Fibroblast of skin of left quadriceps (primary cell): ENCODE measurements around the gene EPB42.

Experiments used
- DNase-seq, 2 experiments: peaks; one replicate each; pipeline ENCODE4 v3.0.0-alpha.2; 2013; ENCODE audit warnings: low read depth in 2 of 2

Gene EPB42

DNA sequence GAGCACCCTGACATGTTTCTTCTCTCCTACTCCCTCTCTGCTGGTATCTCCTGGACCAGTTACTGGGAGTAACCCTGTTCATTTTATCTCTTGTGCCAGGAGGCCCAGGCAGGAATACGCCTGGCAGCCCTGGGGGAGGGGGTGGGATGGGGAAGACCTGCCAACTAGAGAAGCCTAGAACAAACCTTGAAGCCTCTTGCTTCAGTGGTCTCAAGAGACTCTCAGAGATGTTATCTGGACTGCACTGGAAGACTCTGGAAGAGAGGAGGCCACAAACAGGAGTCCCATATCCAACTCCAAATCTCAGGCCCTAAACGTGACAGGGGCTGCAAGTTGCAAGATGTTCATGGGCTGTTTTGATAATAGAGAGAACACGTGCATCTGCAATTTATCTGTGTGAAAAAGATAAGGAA is at the start of gene EPB42:
EPB42 (minus strand) TSS at position 28 of the 413 bp plus-strand sequence. CDS start 193 bp downstream, outside the sequence.
- DNase-seq: no peak

DNA sequence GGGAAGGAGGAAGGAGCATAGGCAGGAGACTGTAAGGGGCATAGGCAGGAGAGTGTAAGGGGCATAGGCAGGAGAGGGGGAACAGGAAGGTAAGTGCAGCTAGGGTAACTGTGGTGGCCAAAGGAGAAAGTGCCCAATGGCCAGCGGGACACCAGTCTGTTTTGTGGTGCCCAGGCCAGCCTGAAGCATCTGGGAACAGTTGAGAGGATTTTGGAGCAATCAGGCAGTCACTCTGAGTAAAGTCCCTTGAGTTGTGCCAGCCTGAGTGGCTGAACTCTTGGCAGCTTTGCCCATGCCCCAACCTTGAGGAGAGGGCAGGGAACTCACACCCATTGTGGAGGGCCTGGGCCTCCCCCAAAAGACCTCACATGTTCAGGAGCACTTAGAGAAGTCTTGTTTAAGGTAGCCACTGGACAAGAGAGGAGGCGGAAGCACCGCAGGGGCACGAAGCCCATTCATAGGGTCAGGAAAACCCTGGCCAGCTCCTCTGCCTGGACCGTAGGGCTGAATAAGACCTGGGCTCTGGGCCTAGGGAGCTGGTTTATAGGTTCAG is 49.4 kb upstream of the EPB42 start:
- no peak for DNase-seq

DNA sequence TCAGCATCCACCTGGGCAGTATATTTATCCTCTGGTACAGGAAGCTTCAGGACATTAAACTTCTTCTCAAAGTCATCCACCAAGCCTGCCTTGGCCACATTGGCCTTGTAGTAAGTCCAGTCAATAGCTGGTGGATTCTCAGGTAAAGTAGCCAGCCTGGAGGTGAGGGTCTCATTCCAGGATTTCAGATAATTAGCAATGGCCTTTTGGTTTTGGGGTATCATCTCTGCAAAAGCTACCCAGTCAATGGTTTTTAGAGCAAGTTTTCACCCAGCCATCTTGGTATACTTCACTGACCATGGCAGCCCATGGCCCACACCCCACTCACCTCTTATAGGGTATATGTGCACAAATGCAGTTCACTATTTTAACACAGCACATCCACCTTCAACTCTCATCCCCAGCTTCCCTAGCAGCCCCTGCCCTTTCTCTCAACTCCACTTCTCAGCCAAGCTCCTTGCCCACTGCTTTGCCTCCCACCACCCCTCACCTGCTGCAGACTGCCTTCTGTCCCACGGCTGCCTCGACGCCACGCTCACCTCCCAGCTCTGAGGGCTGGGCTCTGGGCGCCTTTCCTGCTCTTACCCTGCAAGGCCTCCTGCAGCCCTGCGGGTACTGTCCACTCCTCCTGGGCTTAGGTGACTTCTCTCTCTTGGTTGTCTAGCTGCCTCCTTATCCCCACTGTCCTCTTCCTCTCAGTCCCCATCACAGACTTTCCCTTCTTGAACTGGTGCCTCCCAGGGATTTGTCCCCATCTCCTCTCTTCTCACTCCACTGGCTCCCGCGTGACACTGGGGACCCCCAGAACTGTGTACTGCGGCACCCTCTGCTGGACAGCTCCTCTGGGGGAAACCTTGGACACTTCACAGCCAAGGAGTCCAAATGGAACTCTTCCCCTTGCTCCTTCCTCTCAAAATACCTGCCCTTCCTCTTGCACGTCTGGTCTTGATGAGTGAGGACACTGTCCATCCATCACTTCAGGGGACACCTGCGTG is 47.6 kb upstream of the EPB42 start:
- no peak for DNase-seq

DNA sequence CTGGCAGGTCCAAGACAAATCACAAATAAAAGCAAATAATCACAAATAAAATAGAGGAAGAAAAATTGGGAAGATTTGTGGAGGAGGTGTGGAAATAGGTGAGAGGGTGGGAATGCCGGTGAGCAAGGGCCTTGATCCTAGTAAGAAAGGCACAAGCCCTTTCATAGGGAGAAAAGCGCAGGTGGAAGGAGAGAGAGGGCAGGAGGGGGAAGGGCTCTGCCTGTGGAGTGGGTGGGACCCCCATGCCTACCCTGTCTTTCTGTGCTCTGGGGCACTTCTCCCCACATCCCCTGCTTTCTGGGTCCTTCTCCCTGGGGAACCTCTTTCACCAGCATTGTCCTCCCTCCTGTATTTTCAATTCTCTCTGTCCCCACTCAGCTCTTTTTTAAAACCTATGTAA is 46.6 kb upstream of the EPB42 start:
- no peak for DNase-seq

DNA sequence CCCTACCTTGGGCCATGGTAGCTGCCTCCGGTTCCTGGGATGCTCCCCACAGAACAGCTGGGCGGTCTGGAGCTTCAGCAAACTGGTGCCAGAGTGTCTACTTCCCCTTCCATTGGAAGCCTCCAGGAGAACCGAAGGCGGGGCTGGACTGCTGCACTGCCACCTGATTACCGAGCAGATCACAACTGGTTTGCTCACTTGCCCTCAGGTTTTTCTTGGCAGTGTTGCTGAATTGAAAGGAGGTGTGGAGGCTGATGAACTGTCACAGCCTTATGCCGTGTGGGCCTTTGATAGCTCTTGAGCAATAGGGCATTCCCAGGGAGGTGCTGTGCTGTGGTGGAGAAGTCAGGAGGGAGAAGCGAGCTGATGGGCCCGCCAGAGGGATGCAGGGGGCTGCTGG is 46.0 kb upstream of the EPB42 start, which contains the start of gene TGM5:
TGM5 (minus strand) TSS at position 95 of the 400 bp plus-strand sequence; CDS start at position 16, 79 bp downstream.
- no peak for DNase-seq

DNA sequence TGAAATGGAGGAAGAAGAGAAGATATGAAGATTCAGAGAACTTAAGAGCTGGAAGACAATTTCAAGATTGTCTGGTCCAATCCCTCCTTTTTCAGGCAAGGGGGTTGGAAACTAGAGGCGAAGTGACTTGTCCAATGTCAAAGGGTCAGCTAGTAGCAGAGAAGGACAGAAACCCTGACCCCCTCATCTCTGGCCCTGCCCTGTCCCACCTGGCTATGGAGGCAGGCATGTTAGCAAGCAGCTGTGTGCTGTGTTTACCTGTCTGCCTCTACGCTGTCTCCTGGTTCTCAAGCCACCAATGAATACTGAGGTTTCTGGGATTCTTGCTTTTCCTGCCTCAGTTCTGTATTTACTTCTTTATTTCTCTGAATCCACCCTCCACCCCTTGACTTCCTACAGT is 45.6 kb upstream of the EPB42 start:
- no peak for DNase-seq

DNA sequence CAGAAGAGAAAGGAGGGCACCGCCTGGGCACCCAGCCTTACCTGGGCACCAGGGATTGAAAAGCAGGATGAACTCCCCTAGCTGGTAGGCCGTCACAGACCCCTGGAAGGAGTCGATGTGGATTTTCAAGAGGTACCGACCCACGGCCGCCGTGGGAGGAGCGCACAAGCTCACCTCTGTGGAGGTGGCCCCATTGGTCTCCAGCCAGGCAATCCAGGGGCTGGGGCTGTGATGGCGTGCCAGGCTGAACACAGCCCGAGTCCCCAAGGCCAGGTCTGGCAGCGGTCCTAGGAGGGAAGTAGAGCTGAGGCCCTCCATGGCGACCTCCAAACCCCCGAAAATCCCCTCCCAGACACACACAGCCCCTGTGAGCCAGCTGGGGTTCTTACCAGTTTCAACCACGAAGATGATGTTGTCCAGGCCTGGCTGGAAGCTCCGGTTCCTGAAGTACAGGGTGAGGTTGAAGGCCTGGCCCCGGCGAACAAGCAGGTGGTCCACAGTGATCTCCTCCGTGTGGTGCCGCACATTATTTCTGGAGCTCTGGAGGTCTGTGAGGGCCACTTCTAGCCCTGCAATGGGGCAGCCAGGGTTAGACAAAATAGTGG is 39.3 kb upstream of the EPB42 start:
- no peak for DNase-seq

DNA sequence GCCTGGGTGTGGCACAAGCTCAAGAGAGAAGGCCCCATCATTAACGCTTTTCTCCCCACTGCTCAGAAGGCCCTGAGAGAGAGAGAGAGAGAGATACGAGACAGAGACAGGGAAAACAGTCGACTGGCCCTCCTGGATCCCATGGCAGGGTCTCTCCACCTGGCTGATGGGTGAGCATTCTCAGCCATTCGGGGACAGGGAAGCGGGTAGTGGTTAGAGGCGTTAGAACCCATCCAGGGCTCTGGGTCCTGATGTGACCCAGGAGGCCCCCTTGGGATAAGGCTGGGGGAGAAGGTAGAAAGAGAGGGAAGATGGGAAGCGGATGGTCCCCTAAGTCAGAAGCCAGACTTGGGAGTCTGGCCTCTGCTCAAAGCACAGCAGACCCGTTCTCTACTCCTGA is 38.0 kb upstream of the EPB42 start:
- no peak for DNase-seq

DNA sequence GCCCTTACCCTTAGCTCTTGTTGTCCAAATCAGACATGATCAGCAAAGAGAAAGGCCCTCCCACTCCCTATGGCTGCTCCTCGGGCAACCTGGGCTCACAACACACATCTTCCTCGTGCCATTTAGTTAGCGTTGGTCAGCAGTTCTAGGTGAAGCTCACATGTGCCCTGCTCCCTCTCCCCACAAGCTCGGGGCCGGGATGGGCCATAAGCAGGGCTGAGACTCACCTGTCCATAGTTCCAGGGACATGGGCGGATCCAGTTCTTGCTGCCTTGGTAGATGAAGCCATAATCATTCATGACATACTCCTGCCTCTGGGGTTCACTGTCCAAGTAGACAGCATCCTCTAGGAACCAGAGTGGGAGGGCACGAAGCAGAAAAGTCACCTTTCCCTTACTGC is 35.5 kb upstream of the EPB42 start:
- DNase-seq: no peak

DNA sequence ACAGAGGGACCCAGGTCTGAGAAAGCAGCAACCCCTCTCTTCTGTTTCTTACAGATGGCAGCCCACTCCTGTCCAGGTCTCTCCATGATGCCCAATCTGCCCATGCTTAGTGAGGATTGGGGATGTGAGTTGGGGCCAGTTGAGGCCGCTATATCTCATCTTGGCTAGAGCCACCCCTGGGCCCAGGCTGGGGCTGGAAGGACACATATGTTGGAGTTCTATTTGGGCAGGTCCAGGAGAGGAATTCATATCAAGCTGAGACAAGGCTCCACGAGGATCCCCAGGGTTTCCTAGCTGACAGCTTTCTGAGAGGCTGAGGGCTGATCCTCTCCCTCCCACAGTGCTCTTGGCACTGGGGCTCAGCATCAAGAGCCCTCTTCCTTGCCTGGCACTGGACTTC is 34.6 kb upstream of the EPB42 start:
- DNase-seq: no peak

DNA sequence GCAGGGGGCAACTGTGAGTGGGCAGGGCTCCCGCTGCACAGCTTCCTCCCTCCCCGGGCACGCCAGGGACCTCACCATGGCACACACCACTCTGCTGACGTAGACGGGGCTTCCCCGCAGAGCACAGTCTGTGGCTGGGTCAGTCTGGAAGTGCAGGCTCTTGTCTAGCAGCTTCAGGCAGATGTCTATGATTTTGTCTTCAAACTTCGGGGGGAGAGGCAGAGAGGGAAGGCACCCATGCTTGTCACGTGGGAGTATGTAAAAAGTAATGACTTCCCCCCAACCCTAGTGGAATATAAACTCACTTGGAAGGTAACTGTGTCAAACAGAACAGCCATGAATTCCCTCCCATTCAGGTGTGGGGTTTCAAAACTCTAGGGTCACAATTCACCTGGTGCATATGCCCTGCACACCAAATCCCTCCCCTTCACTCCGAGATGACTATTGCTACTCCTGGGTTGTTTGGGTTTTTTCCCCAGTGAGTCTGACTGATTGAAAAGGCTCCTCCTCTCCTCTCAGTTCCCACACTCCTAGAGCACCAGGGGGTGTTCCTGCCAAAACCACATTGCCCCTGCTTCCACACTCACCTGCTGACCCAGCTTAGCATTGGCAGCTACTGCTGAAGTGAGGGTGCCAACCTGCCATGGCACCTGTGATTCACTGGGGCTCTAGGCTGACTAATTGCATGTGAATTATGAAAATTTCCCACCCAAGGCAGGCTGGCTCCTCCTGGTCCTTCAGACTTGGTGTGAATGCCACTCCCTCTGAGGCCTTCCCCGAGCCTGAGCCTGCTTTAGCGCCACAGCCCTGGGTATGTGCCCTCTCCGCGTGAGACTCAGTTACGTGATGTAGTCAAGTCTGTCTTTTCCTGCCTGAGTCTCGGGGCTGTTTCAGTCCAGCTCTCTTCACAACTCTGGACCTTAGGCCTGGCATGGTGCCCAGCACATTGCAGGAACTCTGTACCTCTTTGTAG is 32.9 kb upstream of the EPB42 start:
- no peak for DNase-seq

DNA sequence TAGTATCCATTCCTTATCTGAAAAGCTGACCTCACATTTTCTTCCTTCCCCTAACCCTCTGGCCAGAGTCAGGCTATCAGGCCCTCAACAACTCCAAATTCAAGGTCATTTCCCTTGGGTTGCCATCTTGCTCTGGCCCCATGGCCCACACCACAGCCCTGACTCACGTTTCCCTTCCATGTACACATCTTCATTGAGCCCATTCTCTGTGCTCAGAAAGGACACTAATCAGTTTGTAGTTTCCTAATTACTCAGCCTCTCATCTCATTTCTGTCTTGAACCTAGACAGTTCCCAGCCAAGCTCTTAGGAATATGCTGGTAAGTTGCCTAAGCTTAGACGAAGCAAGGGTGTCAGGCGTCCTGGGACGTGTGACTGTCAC is 31.0 kb upstream of the EPB42 start:
- no peak for DNase-seq

DNA sequence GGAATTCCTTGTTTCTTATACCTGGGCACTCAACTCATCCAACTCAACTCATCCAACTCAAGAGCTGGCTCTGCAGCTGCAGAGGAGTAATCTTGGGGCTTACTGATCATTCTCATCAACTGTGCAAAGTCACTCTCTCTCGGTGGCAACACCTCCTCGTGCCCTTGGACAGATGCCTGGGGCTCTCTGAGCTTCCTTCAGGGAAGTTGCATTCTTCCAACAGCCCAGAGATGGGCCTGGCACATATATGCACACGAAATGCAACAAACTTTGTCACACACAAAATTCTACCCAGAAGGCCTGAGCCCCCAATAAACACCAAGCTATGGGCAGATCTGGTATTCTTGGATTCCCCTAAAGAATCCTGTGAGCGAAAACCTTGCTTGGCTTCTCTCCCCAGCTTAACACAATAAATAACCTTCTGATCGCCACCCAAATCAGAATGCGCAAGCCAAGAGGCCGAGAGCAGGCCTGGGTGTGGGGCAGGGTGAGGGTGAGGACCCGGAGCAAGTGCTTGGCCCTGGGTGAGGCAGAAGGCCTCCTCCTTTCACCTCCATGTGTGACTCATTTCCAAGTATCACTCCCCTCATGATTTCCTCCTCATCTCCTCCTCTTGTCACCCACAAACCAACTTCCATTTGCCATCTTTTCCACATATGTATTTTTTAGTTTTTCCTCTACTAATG is 30.5 kb upstream of the EPB42 start:
- no peak for DNase-seq

DNA sequence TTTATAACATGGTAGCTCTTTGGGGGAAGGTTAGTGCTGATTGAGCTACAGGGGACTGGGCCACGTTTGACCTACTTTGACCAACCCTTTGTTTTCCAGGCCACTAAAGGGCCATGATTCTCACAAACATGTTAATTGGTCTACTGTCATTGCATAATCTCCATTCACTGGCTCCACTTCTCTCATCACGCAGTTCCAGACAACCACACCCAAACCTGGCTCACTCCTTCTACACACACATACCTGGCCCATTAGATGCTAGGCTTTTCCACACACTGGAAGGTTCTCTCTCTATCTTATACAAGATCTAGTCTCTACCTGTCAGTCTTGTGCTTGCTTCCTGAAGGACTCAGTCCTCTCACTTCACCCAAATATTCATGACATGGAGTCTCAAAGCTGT is 30.0 kb upstream of the EPB42 start:
- no peak for DNase-seq

DNA sequence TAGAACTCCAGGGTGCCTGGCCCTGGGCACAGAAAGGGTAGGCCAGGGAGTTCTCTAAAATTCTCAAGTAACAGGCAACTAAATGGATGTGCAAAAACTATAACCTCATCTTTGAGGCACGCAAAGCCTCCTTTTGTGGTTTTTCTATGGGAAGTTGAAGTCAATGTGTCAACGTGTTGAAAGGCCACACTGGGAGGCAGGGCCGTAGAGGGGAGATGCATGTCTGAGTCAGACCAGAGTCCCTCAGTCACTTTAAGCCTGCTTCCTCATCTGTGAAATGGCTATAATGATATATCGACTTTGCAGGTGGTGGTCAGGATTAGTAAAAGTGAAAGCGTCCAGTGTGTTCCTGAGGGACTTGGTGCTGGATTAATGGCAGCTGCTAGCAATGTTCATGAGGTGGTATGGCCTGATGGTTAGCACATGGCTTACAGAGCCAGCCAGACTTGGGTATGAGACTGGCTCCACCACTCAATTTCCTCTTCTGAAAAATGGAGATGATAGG is 28.9 kb upstream of the EPB42 start:
- peak; percentile 53 to 60 for DNase-seq

DNA sequence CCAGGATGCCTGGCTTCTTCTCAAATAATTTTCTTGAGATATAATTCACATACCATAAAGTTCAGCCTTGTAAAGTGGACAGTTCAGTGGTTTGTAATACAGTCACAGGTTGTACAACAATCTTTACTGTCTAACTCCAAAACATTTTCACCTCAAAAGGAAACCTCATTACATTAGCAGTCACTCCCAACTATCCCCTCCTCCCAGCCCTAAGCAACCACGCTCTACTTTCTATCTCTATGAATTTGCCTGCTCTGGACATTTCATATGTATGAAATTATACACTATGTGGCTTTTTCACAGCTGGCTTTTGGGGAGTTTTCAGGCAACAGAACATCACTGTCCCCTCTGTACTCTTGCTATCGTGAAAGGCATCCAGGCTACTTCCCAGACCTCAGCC is 28.4 kb upstream of the EPB42 start:
- no peak for DNase-seq

DNA sequence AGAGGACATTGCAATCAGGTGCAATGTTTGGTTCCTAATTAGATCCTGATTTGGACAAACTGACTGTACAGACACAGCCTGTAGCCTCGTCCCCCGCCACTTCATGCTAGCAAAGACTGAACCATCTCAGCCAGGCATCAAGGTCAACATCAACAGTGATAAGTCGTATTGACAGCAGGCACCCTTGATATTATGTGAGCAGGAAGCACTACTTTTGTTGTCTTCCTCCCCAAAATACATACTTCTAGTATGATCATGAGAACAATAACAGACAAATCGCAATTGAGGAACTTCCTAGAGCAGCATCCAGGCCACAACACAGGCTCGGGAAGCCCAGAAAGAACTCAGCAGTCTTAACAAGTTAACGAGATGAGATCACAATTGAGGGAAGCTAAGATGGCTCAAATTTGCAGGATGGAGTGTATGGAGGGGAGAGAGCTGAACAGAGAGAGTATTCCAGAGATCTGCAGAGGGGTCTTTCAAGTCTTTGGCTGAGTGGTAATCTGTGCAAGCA is 25.5 kb upstream of the EPB42 start:
- DNase-seq: no peak

DNA sequence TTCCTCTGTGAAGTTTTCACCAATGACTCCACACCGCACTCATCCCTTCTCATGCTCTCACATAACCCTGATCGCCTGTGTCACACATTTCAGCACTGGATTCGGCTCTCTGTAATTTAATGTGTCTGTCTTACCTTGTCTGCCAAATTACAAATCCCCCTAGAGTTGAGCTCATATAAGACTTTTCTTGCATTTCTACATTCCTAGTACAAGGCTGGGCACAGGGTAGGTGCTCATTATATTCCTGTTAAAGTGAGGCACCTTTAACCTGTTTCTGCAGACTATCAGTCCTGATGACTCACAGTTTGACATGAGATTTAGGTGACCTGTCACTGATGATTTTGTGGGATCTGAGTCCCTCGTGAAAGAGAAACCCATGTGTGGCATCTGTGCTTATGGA is 23.3 kb upstream of the EPB42 start:
- DNase-seq: no peak

DNA sequence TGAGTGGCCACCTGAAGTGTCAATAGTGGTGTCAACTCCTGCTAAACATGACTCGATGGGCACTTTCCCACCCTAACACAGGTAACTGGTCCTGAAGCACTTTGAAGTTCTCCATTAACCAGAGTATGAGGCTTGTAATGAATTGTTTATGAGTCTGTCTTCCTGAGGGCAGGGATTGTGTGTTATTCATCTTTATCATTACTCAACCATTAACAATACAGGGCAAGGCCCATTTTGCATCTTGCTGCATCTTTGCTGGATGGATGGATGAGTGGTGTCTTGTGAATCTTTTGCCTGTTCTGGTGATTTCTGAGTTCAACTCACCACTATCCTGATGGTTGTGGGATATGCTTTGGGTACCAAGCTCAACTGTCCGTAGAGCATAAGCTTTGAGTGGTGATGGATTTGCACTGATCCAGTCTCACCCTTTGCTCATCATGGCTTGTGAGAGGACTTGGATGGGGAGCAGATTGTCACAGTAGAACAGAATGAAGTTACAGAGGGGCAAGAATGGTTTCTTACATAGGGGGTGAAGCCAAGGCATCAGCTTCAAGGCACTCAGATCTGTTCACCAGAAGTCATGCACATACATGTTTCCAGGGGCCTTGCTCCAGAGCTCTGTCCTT is 22.3 kb upstream of the EPB42 start:
- no peak for DNase-seq

DNA sequence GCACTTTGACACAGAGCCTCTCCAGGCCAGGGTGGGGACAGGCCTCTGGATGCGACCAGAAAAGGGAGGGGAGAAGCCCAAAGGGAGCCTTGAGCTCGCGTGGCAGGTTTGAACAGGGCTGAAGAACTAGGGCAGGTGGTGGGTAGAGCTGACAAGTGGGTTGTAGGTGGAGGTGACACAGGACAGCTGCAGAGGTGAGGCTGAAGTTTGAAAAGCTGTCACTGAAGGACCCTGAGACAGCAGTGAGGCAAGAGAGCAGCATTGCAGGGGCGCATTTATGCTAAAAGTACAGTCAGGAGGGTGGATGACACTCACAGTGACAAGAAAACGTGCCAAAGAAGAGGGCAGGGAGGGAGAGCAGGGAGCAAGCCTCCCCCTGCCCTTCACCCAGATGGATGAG is 21.8 kb upstream of the EPB42 start:
- DNase-seq: no peak
